NCI-H1417 (cell line): Measurements from ENCODE around the gene TMEM115.

ENCODE experiments used
- DNase-seq, 3 experiments: peaks; one replicate each; lab custom pipeline; 2025; lab: John Stamatoyannopoulos, UW

The TMEM115 gene

GRCh38 chr3:50333744-50334328 is 25.5 kb downstream of the TMEM115 start:
- DNase-seq = no peak

- DNase-seq = no peak
Measured at GRCh38 chr3:50331364-50331907, 27.9 kb downstream of the TMEM115 start.

GRCh38 chr3:50330330-50330729 is 29.0 kb downstream of the TMEM115 start:
- DNase-seq = no peak

GRCh38 chr3:50327943-50328691 is 31.2 kb downstream of the TMEM115 start, which contains the start of gene TUSC2:
TSS of gene TUSC2 (minus strand) at chr3:50328223. CDS start at chr3:50328099, 124 bp downstream.
- peak; percentile 91 to 95 (median 93) for DNase-seq

GRCh38 chr3:50327129-50327528 is 32.2 kb downstream of the TMEM115 start:
- no peak for DNase-seq

- no peak for DNase-seq
Measured at GRCh38 chr3:50326182-50326541, 33.2 kb downstream of the TMEM115 start.

GRCh38 chr3:50325497-50326181 is 33.7 kb downstream of the TMEM115 start:
- no peak for DNase-seq

GRCh38 chr3:50325113-50325480 is 34.2 kb downstream of the TMEM115 start:
- DNase-seq = no peak

GRCh38 chr3:50324351-50325112 is 34.8 kb downstream of the TMEM115 start:
- peak; percentile 27 to 65 (median 40) for DNase-seq

GRCh38 chr3:50323614-50324199 is 35.6 kb downstream of the TMEM115 start:
- no peak for DNase-seq

- peak in 1 of 3 experiments; percentile 34 for DNase-seq
Measured at GRCh38 chr3:50323092-50323600, 36.2 kb downstream of the TMEM115 start.

GRCh38 chr3:50322386-50323091 is 36.8 kb downstream of the TMEM115 start, which contains the start of gene HYAL2:
TSS of gene HYAL2 (minus strand) at chr3:50322745. CDS start at chr3:50320489, 2,256 bp downstream.
- DNase-seq = peak in 2 of 3 experiments; percentile 46 to 61

- no peak for DNase-seq
Measured at GRCh38 chr3:50322115-50322385, 37.3 kb downstream of the TMEM115 start.

GRCh38 chr3:50321336-50322114 is 37.8 kb downstream of the TMEM115 start:
- DNase-seq = peak; percentile 82 to 92 (median 91)

GRCh38 chr3:50320853-50321335 is 38.4 kb downstream of the TMEM115 start:
- DNase-seq = peak; percentile 71 to 84 (median 79)

GRCh38 chr3:50319894-50320625 is 39.3 kb downstream of the TMEM115 start:
- DNase-seq = no peak

- no peak for DNase-seq
Measured at GRCh38 chr3:50319181-50319893, 40.0 kb downstream of the TMEM115 start.

GRCh38 chr3:50318615-50319014 is 40.7 kb downstream of the TMEM115 start:
- no peak for DNase-seq
